Stimulated activated CD4-positive, alpha-beta T cell treated with anti-CD3 and anti-CD28 coated beads, Interleukin-15, amount 100 ng/mL, for 1 hour (primary cell): Measurements from ENCODE around the gene GPR161.

Source experiments
- DNase-seq, 2 donors: peaks; one replicate each; pipeline ENCODE4 v3.0.0-alpha.2; 2020; ENCODE audit warnings: low read depth in 1 of 2, low spot score in 1 of 2

GPR161 gene

DNA sequence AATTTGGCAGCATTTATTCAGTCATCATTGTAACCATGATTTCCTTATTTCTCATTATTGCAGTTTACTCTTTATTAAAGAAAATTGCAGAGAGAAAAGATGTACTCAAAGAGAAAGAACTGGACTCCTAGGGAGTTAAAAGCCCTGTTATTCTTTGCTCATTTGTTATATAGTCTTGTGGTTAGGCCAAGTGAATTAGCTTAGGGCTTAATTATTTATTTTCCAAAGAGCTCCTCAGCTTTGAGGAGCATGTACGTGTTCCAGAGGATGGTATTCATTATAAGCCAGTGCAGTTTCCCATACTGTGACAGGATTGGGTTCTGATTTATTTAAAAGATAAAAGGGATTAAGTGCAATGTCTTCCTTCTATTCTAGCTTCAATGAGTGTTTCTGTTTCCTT, 86.4 kb downstream of the GPR161 start:
- no peak for DNase-seq

DNA sequence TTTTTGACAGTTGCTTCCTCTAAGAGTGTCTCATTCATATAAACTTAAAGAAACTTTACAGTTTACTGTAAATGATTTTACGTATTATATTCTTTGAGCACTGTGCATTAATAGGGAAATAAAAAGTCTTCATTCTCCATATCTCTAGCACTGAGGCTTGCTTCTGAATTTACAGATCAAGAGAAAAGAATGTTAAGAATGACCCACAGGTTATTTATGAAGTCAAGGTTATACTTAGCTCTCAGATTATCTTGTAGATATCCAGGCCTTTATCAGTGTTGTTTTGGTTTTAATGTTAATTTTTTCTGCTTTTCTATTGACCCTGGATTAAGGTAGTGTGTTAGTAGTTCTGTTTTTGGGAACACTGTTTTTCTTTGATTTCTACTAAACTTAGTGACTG, 91.4 kb downstream of the GPR161 start:
- no peak for DNase-seq

DNA sequence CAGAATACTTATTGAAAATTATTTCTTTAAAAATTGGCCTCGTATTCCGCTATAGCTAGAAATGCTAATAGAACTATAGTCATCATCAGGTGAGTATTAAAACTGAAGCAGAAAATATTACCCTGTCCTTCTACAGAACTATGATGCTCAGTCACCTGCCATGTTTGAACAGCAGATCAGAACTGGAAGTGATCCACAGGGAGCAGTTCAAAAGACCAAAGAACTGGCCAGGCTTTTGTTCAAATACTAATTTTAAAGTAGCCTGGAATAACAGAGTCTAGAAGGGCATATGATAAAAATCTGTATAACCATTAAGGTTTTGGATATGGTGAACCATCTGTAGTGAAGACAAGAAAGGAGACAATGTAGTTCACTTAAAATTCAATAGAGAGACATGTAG, 94.4 kb downstream of the GPR161 start:
- DNase-seq, result no peak

DNA sequence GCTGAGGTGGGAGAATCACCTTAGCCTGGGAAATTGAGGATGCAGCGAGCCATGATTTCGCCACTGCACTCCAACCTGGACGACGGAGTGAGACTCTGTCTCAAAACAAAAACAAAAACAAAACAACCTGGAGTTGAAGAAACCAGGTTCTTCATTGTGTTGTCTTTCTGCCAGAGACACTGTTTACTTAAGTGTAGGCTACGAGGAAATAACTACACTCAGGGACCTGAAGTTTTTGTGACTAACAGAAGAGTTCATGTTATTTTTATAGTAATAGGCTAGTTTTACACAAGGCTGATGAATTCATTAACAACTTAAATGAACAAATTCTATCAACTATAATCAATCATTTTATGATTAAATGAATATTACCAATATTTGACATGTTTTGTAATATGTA, 101.4 kb downstream of the GPR161 start:
- DNase-seq, result no peak

DNA sequence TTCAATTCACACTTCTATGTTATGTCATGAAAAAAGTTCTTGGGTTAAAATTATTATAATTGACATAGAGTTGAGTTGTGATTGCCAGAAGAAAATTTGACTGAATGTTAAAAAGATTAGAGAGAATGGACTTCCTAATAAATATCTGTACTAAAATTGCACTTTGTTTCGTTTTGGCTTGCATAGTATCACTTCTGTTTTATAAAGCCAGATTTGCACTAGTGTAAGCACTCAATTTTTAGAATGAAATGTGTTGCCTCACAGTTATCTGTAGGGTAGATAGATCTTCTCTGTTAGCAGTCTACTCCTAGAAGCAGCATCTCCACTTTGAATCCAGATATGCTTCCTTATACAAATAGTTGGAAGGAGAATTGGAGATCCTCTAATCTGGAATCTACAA, 104.7 kb downstream of the GPR161 start:
- no peak for DNase-seq

DNA sequence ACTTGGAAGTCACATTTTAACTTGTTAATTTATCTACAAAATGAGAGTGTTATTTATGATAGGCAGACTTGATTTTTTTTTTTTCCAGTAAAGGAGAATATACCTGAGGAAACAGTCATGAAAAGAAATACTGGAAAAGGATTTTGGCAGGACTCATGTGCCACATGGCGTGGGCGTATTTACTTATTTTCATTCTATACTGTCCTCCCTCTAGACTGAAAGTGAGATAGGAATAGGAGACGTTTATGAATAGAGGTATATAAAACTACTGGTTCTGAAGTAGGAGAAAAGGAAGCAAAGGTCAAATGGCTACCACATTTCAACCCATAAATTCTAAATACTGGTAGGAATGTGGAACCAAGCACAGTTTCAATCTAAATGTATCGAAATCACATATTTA, 105.1 kb downstream of the GPR161 start:
- no peak for DNase-seq

DNA sequence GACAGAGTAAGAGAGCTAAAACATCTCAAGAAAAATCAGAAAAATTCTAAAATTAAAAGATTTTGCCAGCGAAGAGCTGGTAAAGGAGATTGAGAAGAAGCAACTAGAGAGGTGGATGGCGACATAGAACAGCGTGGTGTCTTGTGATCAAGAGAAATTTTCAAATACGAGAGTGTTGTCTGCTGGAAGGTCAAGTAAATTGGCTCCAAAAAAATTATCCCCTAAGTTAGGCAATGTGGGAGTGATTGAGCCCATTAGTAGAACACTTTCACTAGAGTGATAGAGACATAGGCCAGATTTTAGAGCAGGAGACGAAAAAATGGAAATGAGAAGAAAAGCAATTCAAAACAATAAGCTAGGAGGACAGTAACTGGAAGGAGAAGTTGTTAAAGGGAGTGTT, 105.5 kb downstream of the GPR161 start:
- no peak for DNase-seq
